GM10847 (cell line): ENCODE data around the gene MEIKIN.
A peak's percentile ranks its signal among the peaks of the same experiment; 100 is the strongest.

Source experiments
- POLR2A ChIP-seq: IDR thresholded peaks from 2 replicates; pipeline ENCODE4 v1.6.1; 2011; ENCODE audit not compliant: insufficient read length; ENCODE audit errors: extremely low read depth

Gene MEIKIN

GRCh38 chr5:131854134-131854533 is 91.3 kb downstream of the MEIKIN start:
- TF ChIP-seq POLR2A: no peak

GRCh38 chr5:131848662-131849061 is 96.8 kb downstream of the MEIKIN start:
- TF ChIP-seq POLR2A: no peak

- no peak for TF ChIP-seq POLR2A
Observed at GRCh38 chr5:131846536-131846935, 98.9 kb downstream of the MEIKIN start.

GRCh38 chr5:131845828-131846227 is 99.6 kb downstream of the MEIKIN start:
- no peak for TF ChIP-seq POLR2A

GRCh38 chr5:131825404-131826013 is 120.0 kb downstream of the MEIKIN start:
- no peak for TF ChIP-seq POLR2A

GRCh38 chr5:131824631-131825030 is 120.8 kb downstream of the MEIKIN start:
- TF ChIP-seq POLR2A: no peak

- no peak for TF ChIP-seq POLR2A
Observed at GRCh38 chr5:131821221-131821620, 124.2 kb downstream of the MEIKIN start.

- TF ChIP-seq POLR2A: no peak
Observed at GRCh38 chr5:131818001-131818724, 127.3 kb downstream of the MEIKIN start.

- TF ChIP-seq POLR2A: no peak
Observed at GRCh38 chr5:131814990-131815389, 130.5 kb downstream of the MEIKIN start.

GRCh38 chr5:131812371-131813160 is 132.9 kb downstream of the MEIKIN start:
- TF ChIP-seq POLR2A: no peak

- no peak for TF ChIP-seq POLR2A
Observed at GRCh38 chr5:131810510-131811249, 134.8 kb downstream of the MEIKIN start.

- peak; percentile 90 for TF ChIP-seq POLR2A
Observed at GRCh38 chr5:131796793-131797693, 148.4 kb downstream of the MEIKIN start, which contains the start of gene FNIP1. TSS of gene FNIP1 (minus strand) at chr5:131797017. CDS start at chr5:131796921, 96 bp downstream.

- TF ChIP-seq POLR2A: no peak
Observed at GRCh38 chr5:131795879-131796792, 149.3 kb downstream of the MEIKIN start.
